GM19324 (cell line): Measurements from ENCODE around the gene PHYHIPL.

Experiments
- ATAC-seq: cut with Tn5 transposase; IDR thresholded peaks from one replicate; pipeline ENCODE4 v1.9.1; 2021; ENCODE audit warnings: mild to moderate bottlenecking, moderate library complexity; ENCODE audit not compliant: unreplicated experiment, low FRiP score

The PHYHIPL gene

DNA sequence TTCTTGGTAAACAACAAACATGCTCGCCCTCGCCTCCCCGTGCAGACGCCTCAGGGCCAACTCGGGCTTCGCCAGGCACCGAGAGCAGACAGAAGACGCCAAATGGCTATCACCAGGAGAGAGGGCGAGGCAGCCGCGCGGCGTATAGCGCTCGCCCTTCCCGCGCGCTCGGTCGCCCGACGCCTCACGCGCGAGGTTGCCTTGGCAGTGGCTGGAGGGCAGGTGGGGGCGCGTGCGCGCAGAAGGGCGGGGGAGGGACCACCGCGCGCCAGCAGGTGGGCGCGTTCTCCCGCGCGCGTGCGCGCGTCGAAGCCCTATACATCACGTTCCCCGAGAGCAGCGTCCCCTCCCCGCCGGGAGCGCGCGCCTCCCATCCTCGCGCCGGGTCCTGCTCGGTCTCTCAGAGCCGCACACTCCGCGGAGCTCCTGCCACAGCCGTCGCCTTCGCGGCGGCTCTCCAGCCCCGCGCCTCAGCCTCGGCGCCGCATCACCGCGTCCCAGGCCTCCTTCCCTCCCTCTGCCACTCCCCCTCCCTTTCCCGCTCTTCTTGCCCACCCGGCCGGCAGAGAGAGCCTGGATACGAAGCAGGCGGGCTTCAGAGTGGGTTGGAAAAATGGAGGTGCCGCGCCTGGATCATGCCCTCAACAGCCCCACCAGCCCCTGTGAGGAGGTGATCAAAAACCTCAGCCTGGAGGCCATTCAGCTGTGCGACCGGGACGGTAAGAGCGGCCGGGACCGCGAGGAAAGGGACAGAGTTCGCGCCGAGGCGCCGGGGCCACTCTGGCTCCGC, at the start of gene PHYHIPL:
PHYHIPL (plus strand) TSS at position 403 of the 790 bp plus-strand sequence; CDS start at position 614, 211 bp downstream.
- ATAC-seq, result no peak

DNA sequence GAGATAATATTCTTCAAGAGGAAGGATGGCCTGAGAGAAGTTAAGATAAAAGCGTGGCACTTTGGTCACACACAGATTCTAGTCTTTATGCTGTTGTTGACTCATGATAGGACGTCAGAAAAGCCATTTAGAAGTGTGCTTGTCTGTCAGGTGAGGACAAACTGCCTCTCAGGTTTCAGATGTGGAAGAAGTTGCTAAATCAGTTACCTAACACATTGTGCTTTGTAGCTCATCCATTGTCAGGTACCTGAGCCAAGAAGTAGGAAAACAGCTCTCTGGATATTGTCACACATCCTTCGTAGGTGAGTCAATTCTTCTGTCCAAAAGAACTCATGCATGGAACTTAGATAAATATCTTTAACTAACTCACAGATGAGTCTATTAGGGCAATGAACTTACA, 49.5 kb upstream of the PHYHIPL start:
- ATAC-seq, result no peak

DNA sequence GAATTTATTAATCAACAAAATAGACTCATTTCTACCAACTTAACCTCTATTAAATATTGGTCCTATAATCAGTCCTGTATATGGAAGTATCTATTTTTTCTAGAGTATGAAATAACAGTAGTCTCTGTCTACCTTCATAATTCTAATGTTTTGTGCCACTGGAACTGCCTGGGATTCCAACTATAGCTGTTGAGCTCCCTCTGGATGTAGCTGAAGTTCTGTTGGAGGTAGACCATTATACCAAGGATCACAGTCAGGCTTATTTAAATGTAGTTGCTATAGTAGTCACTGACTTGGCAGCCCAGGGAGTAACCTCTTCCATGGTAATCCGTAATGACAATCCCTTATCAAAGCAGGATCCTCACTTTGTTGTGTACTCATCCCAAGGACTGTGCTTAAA, 48.5 kb upstream of the PHYHIPL start:
- no peak for ATAC-seq

DNA sequence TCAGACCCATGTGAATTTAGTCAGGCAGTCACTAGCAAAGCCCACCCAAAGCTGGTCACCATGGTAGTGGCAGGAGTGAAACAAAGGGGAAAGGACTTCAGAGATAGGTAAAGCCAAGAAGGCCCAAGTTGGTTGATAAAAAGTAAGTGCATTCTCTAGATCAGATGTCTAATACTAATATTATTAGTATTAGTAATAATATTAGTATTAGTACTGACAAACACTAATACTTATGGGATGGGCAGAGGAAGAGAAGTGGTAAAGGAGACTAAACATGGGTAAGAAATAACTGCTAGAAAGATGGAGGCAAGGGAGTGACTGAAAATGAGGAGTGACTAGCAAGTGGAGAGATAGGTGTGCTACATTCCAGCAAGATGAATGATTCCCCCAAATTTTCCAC, 46.6 kb upstream of the PHYHIPL start:
- no peak for ATAC-seq

DNA sequence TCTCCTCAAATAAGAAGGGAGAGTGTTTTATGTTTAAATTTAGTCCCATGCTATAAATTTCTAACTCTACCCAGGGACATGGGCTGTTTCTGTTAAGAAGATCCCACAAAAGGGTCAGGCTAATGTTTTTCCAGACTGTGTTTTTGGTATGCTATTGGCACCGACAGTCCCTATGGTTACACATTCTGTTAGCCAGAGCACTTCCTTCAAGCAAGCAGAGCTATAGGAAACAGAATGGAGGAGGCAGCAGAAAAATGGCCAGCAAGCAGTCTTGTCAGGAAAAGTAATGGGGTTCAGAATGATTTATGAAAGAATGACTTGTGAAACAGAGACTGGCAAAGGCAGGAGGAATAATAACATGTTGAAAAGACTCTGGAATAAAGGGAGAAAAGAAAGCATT, 44.8 kb upstream of the PHYHIPL start:
- no peak for ATAC-seq

DNA sequence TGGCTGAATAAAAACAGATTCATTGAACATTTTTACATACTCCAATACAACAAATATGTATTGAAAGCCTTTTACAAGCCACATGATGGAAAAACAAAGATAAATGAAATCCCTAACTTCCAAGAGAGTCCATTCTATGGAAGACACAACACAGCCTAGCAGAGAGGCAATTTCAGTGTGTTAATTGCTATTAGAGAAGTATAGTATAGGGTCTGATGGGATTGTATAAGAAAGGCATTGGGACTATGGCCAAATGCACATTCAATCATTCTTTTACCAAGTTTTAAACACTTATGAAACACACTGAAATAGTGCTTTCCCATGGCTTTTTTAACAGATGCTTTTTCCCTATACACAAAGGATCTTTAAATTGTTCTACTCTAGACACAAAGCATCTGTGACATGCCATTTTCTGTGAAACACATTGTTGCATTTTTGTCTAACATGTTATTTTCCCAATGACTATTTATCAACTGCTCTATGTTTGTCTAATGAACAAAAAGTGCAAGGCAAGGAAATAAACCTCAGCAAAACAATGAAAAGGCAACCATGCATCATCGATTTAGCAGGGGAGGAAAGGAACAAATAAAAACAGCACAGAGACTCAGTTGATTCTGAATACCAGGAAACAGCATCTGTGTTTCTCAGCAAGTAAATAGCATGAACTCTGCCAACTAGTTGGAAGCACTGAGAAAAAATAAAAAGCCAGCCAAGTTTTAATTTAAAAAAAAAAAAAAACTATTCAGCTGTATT, 42.4 kb upstream of the PHYHIPL start:
- ATAC-seq, result no peak

DNA sequence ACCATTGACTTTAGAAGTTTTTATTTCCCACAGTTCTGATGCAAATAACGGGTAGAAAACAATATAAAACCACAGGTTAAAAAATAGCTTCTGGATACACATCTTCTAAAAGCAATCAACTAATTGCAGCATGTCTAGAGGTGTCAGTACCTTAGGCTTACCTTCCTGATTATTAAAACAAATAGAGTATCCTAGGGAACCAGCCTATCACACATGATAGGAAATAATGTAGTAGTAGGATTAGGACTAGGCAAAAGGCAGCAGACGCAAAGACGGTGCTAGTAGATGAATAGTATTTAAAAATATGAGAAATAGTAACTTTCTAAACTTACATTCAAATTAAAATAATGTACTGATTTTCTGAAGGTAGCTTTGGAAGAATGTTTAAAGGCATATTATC, 41.7 kb upstream of the PHYHIPL start:
- ATAC-seq, result no peak

DNA sequence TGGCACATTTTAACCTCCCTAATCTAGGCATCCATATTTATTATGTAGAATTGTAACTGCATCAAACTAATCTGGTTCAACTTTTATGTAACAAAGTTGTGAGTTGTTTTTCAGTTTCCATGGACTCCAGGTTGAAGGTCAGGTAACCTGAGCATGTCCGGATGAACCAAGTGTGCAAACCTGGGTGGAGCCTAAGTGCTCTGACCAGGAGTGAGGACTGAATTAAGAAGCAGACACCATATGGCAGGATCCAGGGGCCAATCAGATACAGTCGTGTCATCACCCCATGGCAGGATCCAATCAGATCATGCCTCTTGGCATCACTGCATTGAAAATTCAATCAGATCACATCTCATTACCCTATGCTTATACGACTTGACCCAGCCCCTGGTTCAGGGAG, 41.2 kb upstream of the PHYHIPL start:
- no peak for ATAC-seq

DNA sequence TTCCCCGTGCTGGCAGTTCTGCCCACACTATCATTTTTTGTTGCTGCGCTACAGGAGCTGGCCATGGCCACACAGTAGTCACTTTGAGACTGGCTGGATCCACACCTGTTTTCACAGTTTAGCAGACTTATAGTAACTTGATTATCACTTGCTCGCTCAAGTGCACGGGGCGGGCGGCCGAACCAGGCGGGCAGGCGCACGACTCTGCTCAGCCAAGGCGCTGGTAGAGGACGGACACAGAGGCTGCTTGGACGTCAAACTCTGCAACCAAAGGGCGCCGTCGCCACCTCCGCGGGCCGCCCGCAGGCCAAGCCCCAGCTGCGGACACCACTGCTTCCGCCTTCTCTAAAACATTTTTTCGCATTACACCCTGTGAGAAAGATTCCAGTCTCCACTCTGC, 38.4 kb upstream of the PHYHIPL start:
- no peak for ATAC-seq

DNA sequence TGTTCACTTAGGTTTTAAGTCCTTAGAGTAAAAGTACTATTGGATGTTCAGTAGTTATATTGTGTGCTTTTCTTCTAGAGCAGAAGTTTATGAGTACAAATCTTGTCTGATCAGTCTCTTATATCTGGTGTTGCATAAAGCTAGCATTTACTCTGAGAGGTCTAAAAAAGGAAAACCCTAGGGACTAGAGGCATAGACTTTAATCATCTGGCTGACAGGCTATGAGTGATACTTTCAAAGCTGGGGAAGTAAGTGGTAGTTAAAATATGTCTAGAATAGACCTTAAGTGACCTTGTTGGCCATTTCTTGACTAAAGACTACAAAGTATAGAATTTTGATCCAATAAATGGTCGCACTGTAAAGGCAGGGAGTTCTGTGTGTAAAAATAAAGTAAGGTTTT, 32.9 kb upstream of the PHYHIPL start:
- ATAC-seq, result no peak

DNA sequence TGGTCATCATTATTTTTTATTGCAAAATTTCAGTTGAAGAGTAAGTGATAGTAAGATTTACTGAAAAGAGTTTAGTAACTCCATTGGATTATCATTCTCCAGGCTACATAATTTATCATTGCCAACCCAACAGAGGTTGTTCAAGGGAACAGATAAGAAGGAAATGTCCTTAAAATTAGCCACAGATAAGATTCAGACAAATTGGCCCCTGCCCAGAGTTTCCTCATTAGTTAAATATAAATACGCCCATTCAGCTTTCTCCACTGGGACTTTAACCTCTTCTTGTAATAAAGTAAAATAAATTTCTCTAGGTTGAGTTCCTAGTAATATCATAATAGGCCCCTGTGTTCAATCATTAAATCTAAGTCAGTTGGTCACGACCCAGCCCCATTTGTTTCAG, 27.7 kb upstream of the PHYHIPL start:
- ATAC-seq, result no peak

DNA sequence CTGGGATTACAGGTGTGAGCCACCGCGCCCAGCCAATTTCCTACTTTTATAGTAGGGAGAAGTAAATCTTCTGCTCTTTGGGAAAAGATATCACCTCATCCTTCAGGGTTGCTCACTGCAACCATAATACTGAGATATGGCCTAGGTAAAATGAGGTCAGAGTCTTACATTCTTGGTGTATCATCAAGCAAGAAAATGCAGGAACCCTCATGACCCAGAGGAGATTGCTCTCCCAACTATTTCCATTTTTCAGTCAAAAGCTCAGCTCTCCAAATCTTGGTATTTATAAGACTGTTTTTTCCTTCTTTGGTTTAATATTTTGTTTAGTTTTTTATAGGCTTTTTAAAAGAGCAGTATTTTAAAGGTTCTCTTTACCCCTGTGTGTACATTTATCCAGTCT, 20.9 kb upstream of the PHYHIPL start:
- ATAC-seq, result no peak

DNA sequence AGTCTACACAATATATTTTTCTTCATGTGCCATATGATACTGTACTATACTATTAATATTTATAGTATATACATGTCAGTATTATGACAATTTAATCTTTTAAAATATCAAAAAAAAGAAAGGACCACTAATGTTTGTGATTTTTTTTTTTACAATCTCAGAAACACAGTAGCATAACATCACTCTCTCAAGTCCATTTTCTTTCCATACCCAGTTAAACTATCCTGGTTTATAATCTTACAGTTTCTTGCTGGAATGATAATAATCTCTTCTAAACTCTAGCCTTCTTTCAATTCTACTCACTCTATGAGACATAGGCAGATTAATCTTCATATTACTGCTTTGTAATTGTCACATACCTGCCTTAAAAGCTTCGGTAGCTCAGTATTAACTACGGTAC, 8.9 kb upstream of the PHYHIPL start:
- no peak for ATAC-seq

DNA sequence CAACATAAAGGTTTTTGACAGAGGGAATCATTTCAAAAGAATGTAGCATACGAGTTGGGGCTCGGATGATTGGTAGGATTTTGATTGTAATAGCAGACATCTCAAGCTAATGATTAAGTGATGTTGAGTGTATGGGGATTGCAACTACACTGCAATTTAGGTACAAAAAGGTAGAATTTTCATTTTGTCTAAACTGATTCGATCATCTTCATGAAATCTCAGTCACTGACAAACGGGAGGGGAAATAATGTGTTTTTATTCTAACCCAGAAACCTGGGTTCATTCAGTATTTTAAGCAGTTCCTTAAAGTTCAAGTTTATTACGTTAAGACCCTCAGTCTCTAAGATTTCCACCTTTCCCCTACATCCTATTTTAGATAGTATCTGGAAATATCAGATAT, 3.9 kb upstream of the PHYHIPL start:
- ATAC-seq, result no peak

DNA sequence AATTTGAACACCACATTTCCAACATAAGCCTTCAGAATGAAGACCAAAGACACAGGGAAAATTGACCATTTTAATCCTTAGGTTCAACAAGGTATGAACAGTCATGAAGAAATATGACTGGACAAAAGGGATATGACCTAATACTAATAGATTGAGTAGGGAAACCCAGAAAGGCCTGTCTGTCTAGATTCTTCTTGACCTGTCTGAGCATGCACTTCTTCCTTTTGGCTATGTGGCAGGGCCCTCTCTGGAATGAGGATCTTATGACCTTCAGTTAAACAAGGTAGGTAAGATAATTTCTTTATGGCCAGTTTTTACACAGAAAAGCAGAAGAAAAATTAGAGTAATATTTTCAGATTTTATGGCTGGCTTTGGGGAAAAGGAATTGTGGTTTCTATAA, 3.0 kb upstream of the PHYHIPL start:
- ATAC-seq, result no peak

DNA sequence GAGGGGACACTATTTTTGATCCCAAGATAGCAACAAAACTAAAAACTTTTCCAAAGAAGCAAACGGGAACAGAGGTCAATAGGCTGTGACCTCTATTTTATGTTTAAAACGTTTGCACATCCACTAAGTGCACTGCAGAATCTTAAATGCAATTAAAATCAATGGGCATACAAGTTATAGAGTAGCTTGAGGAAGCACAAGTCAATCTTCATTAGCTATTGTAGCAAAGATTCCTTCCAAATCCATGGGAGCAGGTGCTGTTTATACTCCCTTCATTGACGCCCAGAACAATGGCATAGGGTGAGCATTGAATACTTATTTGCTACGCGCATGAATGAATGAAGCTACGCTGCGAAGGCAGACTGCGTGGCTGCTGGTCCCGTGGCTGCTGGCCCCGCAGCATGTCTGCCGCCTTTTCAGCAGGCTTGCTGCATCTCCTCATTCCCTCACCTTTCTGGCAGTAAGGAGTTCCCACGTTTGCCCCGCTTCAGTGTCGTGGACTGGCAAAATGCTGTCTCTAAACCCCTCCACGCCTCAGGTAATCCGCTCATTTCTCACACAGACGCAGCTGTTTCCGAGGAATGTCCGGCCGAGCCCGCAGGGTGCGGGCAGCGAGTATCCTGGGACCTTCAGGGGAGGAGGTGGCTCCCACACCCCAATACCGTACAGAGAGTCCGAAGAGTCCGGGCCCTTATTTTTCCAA, 754 bp upstream of the PHYHIPL start:
- no peak for ATAC-seq

DNA sequence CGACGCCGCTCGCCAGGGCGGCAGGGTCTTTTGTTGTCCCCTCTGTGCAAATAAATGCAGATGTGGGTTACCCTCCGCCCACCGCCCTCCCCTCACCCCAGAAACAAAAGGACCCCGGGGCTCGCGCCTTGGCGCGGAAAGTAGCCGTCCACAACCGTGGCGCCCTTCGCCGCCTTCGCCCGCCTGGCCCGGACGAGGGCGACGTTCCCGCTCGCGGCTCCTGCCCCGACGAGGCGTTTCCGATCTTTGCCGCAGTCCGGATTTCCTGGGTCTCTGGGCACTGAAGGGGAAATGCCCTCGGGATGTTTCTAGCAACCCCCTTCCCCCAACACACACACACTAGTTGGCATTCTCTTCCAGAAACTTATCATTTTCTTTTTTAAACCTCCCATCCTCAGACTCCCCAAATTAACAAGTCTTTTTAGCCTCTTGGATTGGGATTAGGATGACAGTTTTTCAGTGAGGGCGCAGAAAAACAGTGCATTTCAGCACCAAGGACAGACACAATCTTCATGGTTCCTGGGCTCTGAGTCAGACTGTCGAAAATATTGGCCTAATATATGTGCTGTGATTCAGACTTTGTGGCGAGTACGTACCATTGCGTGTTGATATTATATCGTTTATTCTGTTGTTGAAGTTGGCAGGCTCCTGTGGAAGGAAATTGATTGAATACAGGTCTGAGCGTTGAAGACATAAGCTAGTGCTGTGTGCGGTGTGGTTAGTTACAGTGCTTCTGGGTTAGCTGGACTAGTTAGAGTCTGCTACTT, 771 bp downstream of the PHYHIPL start:
- no peak for ATAC-seq

DNA sequence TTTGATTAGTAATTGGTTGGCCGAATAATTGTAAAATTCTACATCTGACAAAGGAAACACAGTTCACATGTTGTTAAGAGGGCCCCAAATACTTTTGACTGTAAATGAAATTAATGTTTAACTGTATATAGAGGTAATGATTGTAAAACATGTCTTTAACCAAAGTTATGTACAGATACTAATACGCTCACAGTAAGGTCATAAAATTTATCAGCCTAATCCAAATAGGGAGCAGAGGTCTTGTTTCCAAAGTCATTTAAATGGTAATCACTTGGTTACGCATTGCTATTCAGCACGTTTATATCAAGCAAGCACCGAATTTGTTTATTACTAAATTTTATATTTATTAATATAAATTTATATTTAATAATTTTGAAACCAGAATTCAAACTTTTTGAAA, 1.4 kb downstream of the PHYHIPL start:
- no peak for ATAC-seq

DNA sequence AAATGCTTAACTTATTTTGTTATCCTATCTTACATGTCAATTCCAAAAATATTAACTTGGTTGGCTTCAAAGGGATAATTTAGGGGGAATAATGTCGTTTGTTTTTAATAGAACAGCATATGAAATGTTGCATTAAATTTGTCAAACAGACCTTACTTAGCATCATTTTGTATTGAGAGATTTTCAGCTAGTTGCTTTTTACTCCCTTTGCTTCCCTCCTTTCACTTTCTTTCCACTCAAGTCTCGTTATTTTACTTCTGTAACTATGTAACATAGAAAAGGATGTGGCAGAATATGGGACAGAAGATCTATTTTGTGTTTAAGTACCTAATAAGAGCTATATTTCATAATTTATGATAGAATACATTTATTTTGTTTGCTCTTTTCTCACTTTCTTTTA, 2.6 kb downstream of the PHYHIPL start:
- ATAC-seq, result no peak

DNA sequence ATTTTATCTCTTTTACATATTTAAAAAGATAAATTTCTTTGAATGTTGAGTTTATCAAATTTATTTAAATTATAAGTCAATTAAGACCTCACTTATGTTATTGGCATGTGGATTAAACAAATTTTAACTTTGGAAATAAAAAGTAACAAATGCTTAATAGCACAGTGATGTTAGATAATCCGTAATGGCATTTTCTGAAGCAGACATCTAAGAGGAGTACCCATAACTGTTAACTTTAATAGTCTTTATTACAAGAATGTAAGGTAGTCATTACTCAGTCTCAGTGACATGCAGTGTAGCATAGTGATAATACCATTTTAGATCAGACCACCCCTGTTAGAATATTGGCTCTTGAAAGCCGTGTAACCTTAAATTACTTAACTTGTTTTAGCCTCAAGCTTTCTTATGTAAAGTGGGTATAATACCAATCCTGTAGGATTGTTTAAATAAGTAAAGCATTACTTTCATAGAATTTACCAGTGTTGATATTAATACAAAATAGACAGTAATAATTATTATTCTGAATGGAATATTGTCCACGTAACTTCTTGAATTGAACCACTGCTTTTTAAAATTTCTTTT, 4.3 kb downstream of the PHYHIPL start:
- no peak for ATAC-seq
